Trophoblast cell (in vitro differentiated cells and primary cell): ENCODE results near the gene CLCN5.
A peak's percentile ranks its signal among the peaks of the same experiment; 100 is the strongest.

ENCODE experiments used
- DNase-seq, 2 donors: peaks; one replicate each; pipeline ENCODE4 v3.0.0-alpha.2; 2016
- H2AFZ ChIP-seq: 2 replicates; pipeline ENCODE4 v1.6.1; 2013; ENCODE audit warnings: low read length, moderate library complexity, mild to moderate bottlenecking; ENCODE audit not compliant: insufficient read depth, poor library complexity
- H2AK5ac ChIP-seq: 2 replicates; pipeline ENCODE4 v1.6.1; 2013; ENCODE audit warnings: mild to moderate bottlenecking, low read length
- H2BK120ac ChIP-seq: 2 replicates; pipeline ENCODE4 v1.6.1; 2013; ENCODE audit warnings: low read length, mild to moderate bottlenecking, moderate library complexity; ENCODE audit not compliant: insufficient read depth, poor library complexity
- H2BK12ac ChIP-seq: 2 replicates; pipeline ENCODE4 v1.6.1; 2013; ENCODE audit warnings: mild to moderate bottlenecking, low read length, moderate library complexity
- H2BK5ac ChIP-seq: 2 replicates; pipeline ENCODE4 v1.6.1; 2013; ENCODE audit warnings: low read length, low read depth, moderate library complexity, mild to moderate bottlenecking; ENCODE audit not compliant: poor library complexity
- H3K14ac ChIP-seq: 2 replicates; pipeline ENCODE4 v1.6.1; 2013; ENCODE audit warnings: mild to moderate bottlenecking, low read length
- H3K18ac ChIP-seq: 2 replicates; pipeline ENCODE4 v1.6.1; 2013; ENCODE audit warnings: mild to moderate bottlenecking, low read length
- H3K23ac ChIP-seq: 2 replicates; pipeline ENCODE4 v1.6.1; 2013; ENCODE audit warnings: low read length
- H3K27ac ChIP-seq: 2 replicates; pipeline ENCODE4 v1.5.1; 2013; ENCODE audit warnings: low read depth, mild to moderate bottlenecking, inconsistent platforms, low read length, moderate library complexity
- H3K27me3 ChIP-seq: 2 replicates; pipeline ENCODE4 v1.6.1; 2013; ENCODE audit warnings: inconsistent platforms, mild to moderate bottlenecking, low read length, moderate library complexity; ENCODE audit not compliant: insufficient read depth
- H3K36me3 ChIP-seq, 2 experiments: 1 replicate in 1 of 2; 2 replicates in 1 of 2; pipeline ENCODE4 v1.6.1; 2013; ENCODE audit warnings: low read length in 2 of 2, mild to moderate bottlenecking in 2 of 2, moderate library complexity in 1 of 2; ENCODE audit not compliant: insufficient read depth in 2 of 2, control insufficient read depth in 1 of 2
- H3K4ac ChIP-seq: 2 replicates; pipeline ENCODE4 v1.6.1; 2013; ENCODE audit warnings: low read depth, mild to moderate bottlenecking, low read length, moderate library complexity
- H3K4me1 ChIP-seq, 2 experiments: 1 replicate in 1 of 2; 2 replicates in 1 of 2; pipeline ENCODE4 v1.6.1; 2013; ENCODE audit warnings: low read length in 2 of 2, mild to moderate bottlenecking in 2 of 2, moderate library complexity in 1 of 2; ENCODE audit not compliant: insufficient read depth in 2 of 2, control insufficient read depth in 1 of 2
- H3K4me2 ChIP-seq: 2 replicates; pipeline ENCODE4 v1.6.1; 2013; ENCODE audit warnings: inconsistent platforms, mild to moderate bottlenecking, low read length, moderate library complexity
- H3K4me3 ChIP-seq: 2 replicates; pipeline ENCODE4 v1.5.1; 2013; ENCODE audit warnings: mild to moderate bottlenecking, low read depth, low read length, inconsistent platforms
- H3K79me1 ChIP-seq: one replicate; pipeline ENCODE4 v1.6.1; 2013; ENCODE audit warnings: low read length
- H3K79me2 ChIP-seq: 2 replicates; pipeline ENCODE4 v1.6.1; 2013; ENCODE audit warnings: low read length, mild to moderate bottlenecking; ENCODE audit not compliant: control insufficient read depth, insufficient read depth, poor library complexity
- H3K9ac ChIP-seq: 2 replicates; pipeline ENCODE4 v1.6.1; 2013; ENCODE audit warnings: mild to moderate bottlenecking, low read length
- H3K9me3 ChIP-seq: 2 replicates; pipeline ENCODE4 v1.6.1; 2013; ENCODE audit warnings: low read depth, mild to moderate bottlenecking, control low read depth, inconsistent platforms, low read length; ENCODE audit not compliant: insufficient read depth
- H4K12ac ChIP-seq: 2 replicates; pipeline ENCODE4 v1.6.1; 2013; ENCODE audit warnings: low read depth, mild to moderate bottlenecking, low read length, moderate library complexity
- H4K8ac ChIP-seq: 2 replicates; pipeline ENCODE4 v1.6.1; 2013; ENCODE audit warnings: low read depth, mild to moderate bottlenecking, low read length, moderate library complexity
- H4K91ac ChIP-seq: one replicate; pipeline ENCODE4 v1.6.1; 2013; ENCODE audit warnings: low read depth, mild to moderate bottlenecking, low read length, moderate library complexity
- WGBS: extraction: QIAGEN DNeasy Blood & Tissue Kit; methylation state at CpG from one replicate; pipeline ENCODE4 v1.1.7; 2013; ENCODE audit warnings: missing lambda C conversion rate; ENCODE audit not compliant: insufficient read length, insufficient coverage; ENCODE audit errors: extremely low coverage; 5-methylcytosine and 5-hydroxymethylcytosine counted together

Gene CLCN5

DNA sequence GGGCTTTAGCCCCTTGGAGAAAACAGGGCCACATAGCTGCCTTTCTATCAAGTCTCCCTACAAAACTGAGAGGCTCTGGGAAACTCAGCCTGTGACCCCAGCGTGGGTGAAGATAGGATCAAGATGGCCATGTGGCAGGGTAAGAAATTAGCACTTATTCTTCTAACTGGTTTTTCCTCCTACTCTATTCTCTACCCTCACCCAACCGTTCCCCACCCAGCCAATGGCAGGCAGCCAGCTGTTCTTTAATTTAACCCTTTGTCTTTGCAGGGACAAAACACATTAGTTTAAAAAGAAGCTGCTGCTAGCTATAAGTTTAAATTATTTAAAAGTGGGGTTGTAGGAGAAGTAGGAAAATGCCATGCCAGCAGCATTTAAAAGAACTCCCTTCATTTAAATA, 2.8 kb downstream of the CLCN5 start:
- no peak for DNase-seq
- peaks cover 8% of the 10 kb centered on the region for H3K79me1 ChIP-seq
- no peak overlapping the region for H3K9ac ChIP-seq
- no peak overlapping the region for H3K4me3 ChIP-seq
- H2BK5ac ChIP-seq = no peak overlapping the region
- H4K91ac ChIP-seq = no peak overlapping the region
- H3K27me3 ChIP-seq = no peaks in the 10 kb centered on the region
- H2BK12ac ChIP-seq = no peak overlapping the region
- H3K4me1 ChIP-seq = no peaks in the 10 kb centered on the region
- no peak overlapping the region for H3K4ac ChIP-seq
- H3K18ac ChIP-seq = no peak overlapping the region
- no CpG with 5 or more reads among the region's 2 CpGs for WGBS
- H3K9me3 ChIP-seq = no peaks in the 10 kb centered on the region
- H2BK120ac ChIP-seq = no peak overlapping the region
- H3K14ac ChIP-seq = no peak overlapping the region
- H3K27ac ChIP-seq = no peak overlapping the region
- no peak overlapping the region for H2AFZ ChIP-seq
- H3K4me2 ChIP-seq = peak overlapping the region; percentile 43
- no peak overlapping the region for H2AK5ac ChIP-seq
- peaks cover 4% of the 10 kb centered on the region for H3K79me2 ChIP-seq
- no peak overlapping the region for H4K8ac ChIP-seq
- H3K23ac ChIP-seq = no peak overlapping the region
- H3K36me3 ChIP-seq = peaks cover 2 to 6% of the 10 kb centered on the region in 2 experiments
- no peak overlapping the region for H4K12ac ChIP-seq

DNA sequence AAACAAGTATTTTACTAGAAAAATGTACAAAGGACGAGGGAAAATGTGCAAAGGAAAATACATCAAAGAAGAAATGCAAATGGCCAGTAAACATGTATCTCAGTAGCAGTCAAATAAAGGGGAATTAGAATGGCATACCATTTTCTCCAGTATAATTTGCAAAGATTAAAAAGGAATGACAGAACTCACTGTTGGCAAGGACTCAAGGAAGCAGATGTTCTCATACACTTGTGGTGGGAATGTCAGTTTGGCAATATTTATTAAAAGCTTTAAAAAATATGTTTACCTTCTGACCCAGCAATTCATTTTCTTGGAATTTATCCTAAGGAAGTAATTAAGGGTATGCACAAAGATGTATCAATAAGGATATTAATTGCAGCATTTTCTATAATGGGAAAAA, 7.6 kb downstream of the CLCN5 start:
- H4K91ac ChIP-seq = no peak overlapping the region
- H3K79me2 ChIP-seq = no peaks in the 10 kb centered on the region
- H3K4me3 ChIP-seq = no peak overlapping the region
- no peak overlapping the region for H2BK12ac ChIP-seq
- H3K4me2 ChIP-seq = no peak overlapping the region
- no peak overlapping the region for H2BK120ac ChIP-seq
- H2AK5ac ChIP-seq = no peak overlapping the region
- H4K12ac ChIP-seq = no peak overlapping the region
- no peaks in the 10 kb centered on the region for H3K79me1 ChIP-seq
- DNase-seq = no peak
- H3K9ac ChIP-seq = no peak overlapping the region
- H3K9me3 ChIP-seq = no peaks in the 10 kb centered on the region
- WGBS = no CpG with 5 or more reads among the region's 1 CpG
- no peak overlapping the region for H2BK5ac ChIP-seq
- H4K8ac ChIP-seq = no peak overlapping the region
- peaks cover 9 to 10% of the 10 kb centered on the region in 2 experiments for H3K36me3 ChIP-seq
- H2AFZ ChIP-seq = no peak overlapping the region
- no peaks in the 10 kb centered on the region for H3K4me1 ChIP-seq
- no peak overlapping the region for H3K4ac ChIP-seq
- H3K23ac ChIP-seq = no peak overlapping the region
- H3K27me3 ChIP-seq = no peaks in the 10 kb centered on the region
- no peak overlapping the region for H3K18ac ChIP-seq
- H3K14ac ChIP-seq = no peak overlapping the region
- no peak overlapping the region for H3K27ac ChIP-seq

DNA sequence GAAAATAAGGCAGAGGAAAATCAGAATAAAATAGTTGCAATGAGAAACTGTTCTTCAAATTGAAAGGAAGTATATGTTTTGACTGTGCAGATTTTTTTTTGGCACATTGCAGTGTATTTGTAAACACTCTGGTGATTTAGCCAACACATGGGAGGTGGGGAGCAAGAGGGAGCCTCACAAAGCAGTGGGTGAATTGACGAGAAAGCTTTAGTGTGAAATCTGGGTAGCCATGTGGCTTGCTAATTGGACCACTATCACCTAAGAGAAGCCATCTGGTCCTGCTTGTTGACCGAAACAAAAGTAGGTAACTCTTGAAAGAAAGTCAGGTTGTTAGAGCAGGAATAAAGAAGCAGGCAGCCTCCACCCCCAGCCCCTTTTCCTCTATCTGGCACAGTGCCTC, 10.4 kb downstream of the CLCN5 start:
- Histone ChIP-seq H3K4ac (no peak overlapping the region), H3K36me3 (peaks cover 10 to 13% of the 10 kb centered on the region in 2 experiments), H3K18ac (no peak overlapping the region), H2BK12ac (no peak overlapping the region), H3K9ac (no peak overlapping the region), H4K12ac (no peak overlapping the region), H3K27me3 (no peaks in the 10 kb centered on the region), H3K79me1 (no peaks in the 10 kb centered on the region), H4K91ac (no peak overlapping the region), H3K9me3 (no peaks in the 10 kb centered on the region), H3K4me3 (no peak overlapping the region), H3K27ac (no peak overlapping the region), H3K23ac (no peak overlapping the region), H3K14ac (no peak overlapping the region), H2AK5ac (no peak overlapping the region), H3K79me2 (no peaks in the 10 kb centered on the region), H2BK5ac (no peak overlapping the region), H2BK120ac (no peak overlapping the region), H4K8ac (no peak overlapping the region), H3K4me1 (no peaks in the 10 kb centered on the region), H3K4me2 (no peak overlapping the region), H2AFZ (no peak overlapping the region)
- no CpG with 5 or more reads among the region's 2 CpGs for WGBS
- no peak for DNase-seq

DNA sequence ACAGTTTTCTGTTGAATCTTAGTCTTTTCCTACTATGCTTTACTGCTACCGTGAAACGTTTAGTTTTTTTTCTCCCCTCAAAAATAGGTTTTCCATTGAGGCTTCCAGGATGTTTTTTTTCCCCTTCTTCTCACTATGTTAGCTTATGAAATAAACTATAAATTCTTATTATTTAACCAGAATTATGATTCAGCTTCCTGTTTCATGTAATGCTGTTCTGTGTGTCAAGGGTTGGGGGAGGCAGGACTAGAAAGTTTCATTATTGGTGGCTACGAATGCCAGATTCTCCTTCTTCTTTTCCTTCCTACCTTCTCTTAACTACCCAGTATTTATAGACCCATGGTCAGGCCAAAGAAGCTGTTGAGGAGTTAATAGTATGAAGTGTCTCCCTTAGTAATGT, 11.8 kb downstream of the CLCN5 start:
- Histone ChIP-seq H2AFZ (no peak overlapping the region), H3K14ac (no peak overlapping the region), H2BK12ac (no peak overlapping the region), H4K8ac (no peak overlapping the region), H4K12ac (no peak overlapping the region), H3K27me3 (no peaks in the 10 kb centered on the region), H3K4me3 (no peak overlapping the region), H2AK5ac (no peak overlapping the region), H3K4me1 (no peaks in the 10 kb centered on the region), H3K9ac (no peak overlapping the region), H3K9me3 (no peaks in the 10 kb centered on the region), H4K91ac (no peak overlapping the region), H3K23ac (no peak overlapping the region), H3K36me3 (peaks cover 5 to 13% of the 10 kb centered on the region in 2 experiments), H3K79me2 (no peaks in the 10 kb centered on the region), H2BK5ac (no peak overlapping the region), H2BK120ac (no peak overlapping the region), H3K79me1 (no peaks in the 10 kb centered on the region), H3K4ac (no peak overlapping the region), H3K18ac (no peak overlapping the region), H3K27ac (no peak overlapping the region), H3K4me2 (no peak overlapping the region)
- DNase-seq = no peak
- no CpG with 5 or more reads among the region's 3 CpGs for WGBS
